ENCODE results near the gene TBX3.
"Not testable (repeated sequence)": the region's sequence is repeated elsewhere in the genome, so short reads cannot be mapped to it uniquely, and the experiment has no call there.

The TBX3 gene

DNA sequence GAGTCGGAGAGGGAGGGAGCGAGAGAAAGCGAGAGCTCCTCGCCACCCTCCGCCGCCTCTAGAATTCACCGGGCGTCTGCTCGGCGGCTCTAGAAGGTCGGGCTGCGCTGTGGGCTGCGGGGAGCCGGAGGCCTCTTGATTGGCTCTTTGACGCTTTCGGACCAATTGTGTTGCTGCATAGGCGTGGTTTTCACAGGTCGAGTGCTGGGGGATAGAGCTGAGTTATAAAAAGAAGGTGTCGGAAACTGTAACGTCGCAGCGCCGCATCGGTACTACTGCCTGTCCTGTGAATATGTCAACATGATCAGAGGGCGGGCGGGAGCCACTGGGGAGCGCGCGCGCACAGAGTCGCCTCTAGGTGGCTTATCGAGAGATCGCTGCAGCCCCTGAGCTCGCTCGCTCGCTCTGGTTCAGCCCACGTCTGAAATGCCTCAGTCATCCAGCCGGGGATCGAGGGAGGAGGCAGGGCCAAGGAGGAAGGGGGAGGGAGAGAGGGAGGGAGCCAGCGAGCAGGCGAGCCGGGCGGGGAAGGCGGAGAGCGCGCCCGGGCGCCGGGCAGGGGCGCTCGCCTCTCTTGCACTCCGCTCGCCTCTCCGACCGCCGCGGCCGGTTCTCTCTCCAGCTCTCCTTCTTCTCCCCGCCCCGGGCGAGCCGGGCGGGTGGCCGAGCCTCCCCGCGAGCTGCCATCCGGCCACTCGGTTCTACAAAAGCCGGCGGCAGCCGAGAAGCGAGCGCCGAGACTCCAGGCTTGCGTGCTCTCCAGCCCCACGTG, at the start of gene TBX3:
TBX3 (minus strand) TSS at position 78 of the 772 bp plus-strand sequence. CDS start 975 bp downstream, outside the sequence.
- in situ Hi-C loops (cut with HindIII; ENCODE audit: low sequenced_read_pairs), result no loop called here

DNA sequence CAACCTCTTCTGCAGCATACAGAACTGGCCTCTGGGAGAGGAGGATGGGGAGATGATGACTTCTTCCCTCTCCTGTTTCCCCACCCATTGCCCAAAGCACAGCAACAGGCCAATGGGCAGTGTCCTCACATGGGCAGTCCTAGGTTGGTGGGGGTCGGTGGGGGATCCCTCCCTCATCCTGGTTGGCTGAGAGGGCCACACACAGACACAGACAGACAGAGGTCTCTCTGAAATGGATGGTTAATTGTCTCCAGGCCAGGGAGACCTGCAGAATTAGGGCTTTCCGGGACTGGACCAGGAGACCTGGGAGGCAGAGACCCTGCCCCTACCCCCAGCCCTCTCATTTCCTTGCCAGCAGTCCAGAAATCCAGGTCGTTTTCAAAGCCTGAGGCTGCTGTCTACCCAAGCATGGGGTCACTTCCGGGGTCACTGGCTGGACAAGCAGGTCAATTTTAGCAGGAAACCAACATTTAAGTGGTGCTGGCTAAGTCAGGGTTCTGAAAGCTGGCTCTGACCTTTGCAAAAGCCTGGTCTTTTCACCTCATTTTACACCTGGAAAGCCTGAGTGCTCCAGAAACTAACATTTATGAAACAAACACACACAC, 48.6 kb upstream of the TBX3 start:
- in situ Hi-C loops (cut with HindIII; ENCODE audit: low sequenced_read_pairs), result no loop called here

DNA sequence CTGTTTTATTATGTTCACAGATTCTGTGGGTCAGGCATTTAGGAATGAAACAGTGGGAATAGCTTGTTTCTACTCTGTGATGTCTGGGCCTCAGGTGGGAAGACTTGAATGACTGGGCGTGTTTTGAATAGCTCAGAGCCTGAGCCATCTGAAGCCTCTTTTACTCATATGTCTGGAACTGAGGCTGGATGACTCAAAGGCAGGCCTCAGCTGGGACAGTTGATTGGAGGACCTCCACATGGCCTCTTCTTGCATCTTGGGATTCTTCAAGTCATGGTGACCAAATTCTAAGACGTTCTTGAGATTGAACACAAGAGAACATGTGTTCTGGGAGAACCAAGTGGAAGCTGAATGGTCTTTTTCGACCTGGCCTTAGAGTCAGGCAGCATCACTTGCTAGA, 45.8 kb upstream of the TBX3 start:
- in situ Hi-C loops (cut with HindIII; ENCODE audit: low sequenced_read_pairs), result loop anchor here (5.0 kb wide), 1 partner anchor 42 kb away; no protein-coding TSS in a partner anchor

DNA sequence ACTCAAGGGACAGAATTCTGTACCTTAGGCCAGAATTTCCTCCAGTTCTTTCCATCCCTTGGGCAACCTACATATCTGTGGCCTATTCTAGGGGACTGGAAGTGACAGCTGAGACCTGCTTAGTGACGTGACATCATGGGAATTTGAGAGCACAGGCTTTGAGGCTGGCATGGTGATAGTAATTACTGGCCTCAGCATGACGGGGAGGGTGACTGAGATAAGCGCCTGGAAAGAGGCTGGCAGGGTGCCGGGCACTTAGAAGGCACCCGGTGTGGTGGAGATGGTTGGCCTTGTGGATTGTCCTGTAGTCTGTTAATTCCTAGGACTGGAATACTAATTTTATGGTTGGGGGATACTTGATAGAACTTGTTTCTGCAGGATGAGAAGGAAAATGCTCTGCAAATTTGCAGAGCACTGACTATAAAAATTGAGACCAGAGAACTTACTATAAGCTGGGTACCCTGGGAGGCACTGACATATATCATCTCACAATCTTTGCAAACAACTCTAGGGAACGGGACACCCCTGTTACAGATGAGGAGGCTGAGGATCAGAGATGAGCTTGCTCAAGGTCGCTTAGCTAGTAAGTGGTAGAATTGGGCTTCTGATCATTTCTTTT, 42.2 kb upstream of the TBX3 start:
- in situ Hi-C loops (cut with HindIII; ENCODE audit: low sequenced_read_pairs), result loop anchor here (5.0 kb wide), 1 partner anchor 39 kb away; no protein-coding TSS in a partner anchor

DNA sequence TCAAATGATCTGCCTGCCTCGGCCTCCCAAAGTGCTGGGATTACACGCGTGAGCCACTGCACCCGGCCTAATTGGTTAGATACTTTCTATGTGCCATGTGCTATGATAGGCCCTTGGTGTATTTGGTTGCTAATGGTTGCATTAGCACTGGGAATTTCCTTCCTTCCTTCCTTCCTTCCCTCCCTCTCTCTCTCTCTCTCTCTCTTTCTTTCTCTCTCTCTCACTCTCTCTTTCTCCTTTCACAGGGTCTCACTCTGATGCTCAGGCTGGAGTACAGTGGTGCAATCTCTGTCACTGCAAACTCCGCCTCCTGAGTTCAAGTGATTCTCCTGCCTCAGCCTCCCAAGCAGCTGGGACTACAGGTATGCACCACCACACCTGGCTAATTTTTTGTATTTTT, 38.2 kb upstream of the TBX3 start:
- in situ Hi-C loops (cut with HindIII; ENCODE audit: low sequenced_read_pairs), result not testable (repeated sequence)

DNA sequence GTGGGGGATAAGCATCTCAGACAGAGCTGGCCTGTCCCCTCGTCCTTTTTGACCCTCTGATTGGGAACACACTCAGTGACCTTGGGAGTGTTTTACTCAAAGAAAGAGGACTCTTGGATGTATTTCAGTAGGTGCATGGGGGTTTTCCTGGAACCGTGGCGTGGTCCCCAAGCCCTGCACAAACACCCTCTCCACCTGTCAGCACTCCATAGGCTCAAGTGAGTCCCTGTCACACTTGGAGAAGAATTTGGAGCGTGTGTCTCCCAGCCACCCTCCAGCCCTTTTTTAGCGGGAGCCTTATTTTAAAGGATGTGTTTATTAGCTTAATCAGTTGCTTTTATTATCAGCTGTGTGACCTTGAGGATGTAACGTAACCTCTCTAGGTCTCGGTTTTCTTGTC, 37.3 kb upstream of the TBX3 start:
- in situ Hi-C loops (cut with HindIII; ENCODE audit: low sequenced_read_pairs), result no loop called here

DNA sequence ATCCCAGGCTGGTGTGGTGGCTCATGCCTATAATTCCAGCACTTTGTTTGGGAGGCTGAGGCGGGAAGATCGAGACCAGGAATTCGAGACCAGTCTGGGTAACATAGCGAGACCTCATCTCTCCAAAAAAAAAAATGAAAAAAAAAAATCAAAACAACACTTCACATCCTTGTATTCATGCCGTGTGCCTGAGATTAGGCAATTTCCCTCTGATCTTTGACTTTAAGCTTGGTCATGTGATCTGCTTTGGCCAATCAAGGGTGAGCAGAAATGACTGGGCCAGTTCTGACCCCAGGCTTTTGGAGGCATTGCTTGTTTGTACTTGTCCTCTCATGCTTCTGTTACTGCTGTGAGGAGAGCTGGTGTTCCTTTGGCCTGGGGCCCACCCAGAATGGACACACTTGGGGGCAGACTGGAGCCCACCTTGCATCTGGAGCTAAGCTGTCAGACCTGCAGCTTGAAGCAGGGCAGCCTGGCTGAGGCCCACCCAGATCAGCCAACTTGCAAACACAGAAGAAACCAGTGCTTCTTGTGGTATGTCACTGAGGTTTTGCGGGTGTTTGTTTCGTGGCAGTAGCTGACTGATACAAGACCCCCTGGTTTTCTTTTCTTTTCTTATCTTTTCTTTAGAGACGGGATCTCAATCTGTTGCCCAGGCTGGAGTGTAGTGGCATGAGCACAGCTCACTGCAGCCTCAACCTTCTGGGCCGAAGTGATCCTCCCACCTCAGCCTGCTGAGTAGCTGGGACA, 29.7 kb upstream of the TBX3 start:
- in situ Hi-C loops (cut with HindIII; ENCODE audit: low sequenced_read_pairs), result no loop called here

DNA sequence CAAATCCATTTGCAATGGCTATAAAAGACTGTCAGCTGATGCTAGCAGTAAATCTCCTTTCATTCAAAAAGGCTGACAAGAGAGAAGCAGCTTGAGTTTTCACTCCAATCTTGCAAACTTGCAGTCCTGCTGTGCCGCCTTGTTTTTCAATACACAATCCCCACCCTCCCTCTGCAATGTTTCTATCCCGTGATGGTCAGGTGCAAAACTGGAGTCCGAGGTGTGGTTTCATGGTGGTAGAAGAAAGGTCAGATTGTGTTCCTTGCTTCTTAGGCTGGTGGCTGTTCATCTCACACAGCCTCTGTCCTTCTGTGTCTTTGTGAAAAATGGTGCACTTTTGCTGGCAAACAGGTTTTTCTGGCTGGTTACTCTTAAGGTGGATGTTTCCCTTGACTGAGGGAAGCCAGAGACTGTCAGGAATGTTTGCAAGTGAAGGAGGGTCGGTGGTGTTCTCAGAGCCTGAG, 27.7 kb upstream of the TBX3 start:
- in situ Hi-C loops (cut with HindIII; ENCODE audit: low sequenced_read_pairs), result no loop called here

DNA sequence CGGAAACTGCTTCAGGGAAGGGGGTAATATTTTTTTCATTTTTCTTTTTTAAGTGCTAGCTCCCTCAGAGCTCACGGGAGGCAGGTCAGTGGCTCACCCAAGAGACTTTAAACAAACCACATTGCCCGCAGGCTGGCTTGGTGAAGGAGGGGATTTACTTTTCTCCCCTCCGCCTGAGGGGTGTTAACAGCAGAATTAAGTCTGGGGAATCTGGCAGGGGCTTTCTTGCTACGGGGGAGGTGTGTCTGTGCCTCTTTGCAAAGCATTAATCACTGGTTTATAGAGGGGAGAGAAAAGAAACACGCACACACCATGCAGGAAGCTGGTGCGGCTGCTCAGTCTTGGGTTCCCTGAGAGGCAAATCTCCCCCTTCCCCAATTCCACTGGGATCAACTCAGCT, 26.2 kb upstream of the TBX3 start:
- in situ Hi-C loops (cut with HindIII; ENCODE audit: low sequenced_read_pairs), result no loop called here

DNA sequence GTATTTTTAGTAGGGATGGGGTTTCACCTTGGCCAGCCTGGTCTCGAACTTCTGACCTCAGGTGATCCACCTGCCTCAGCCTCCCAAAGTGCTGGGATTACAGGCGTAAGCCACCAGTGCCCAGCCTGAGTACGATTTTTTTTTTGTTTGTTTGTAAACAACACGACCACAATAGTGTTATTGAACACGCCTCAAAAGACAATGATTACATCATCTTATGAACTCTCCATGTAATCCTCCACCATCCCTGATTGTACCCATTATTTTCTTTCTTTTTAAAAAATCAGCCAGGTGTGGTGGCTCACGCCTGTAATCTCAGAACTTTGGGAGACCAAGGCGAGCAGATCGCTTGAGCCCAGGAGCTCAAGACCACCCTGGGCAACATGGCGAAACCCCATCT, 25.1 kb upstream of the TBX3 start:
- in situ Hi-C loops (cut with HindIII; ENCODE audit: low sequenced_read_pairs), result no loop called here

DNA sequence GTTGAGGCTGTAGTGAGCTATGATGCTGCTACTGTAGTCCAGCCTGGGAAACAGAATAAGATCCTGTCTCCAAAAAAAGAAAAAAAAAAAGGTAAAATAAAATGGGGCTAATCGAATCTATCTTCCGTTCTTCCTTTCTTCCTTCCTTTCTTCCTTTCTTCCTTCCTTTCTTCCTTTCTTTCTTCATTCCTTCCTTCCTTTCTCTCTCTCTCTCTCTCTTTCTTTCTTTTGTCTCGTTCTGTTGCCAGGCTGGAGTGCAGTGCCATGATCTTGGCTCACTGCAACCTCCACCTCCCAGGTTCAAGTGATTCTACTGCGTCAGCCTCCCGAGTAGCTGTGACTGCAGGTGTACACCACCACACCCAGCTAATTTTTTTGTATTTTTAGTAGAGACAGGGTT, 24.6 kb upstream of the TBX3 start:
- in situ Hi-C loops (cut with HindIII; ENCODE audit: low sequenced_read_pairs), result not testable (repeated sequence)

DNA sequence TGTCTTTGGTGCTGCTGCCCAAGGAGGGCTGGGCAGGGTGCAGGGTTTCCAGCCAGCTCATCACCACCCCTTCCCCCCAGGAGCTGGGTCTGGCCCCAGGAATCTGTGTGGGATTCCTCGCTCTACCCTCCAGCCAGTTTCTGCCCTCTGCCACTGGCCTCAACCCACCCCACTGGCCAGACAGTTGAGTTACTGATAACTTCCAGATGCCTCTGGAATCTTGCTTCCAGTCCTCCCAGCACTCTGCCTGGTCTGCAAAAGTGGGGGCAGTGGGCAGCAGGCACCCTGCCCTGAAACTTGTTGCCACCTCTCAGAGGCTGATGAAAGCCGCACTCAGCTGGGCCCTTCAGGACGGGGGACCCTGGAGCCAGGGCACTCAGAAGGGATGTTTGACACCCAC, 20.1 kb upstream of the TBX3 start:
- in situ Hi-C loops (cut with HindIII; ENCODE audit: low sequenced_read_pairs), result no loop called here

DNA sequence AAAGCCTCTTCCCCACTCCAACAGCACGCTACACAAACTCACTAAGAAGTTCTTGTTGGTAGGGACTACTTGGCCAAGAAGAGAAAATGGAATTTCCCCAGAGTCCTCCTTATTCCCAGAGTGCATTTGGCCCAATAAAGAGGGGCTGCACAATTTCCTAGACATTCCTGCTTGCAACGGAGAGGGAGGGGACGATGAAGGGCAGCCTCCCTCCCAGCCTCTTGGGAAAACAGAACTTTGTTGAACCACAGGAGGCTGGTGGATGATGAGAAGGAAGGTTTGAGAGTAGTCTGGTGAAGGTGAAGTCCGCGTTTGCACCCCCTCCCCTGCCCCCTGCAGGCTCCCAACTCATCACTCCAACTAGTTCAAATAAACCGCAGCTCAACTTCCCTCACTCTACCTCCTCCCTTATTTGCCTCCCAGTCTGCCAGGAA, 19.1 kb upstream of the TBX3 start:
- in situ Hi-C loops (cut with HindIII; ENCODE audit: low sequenced_read_pairs), result no loop called here

DNA sequence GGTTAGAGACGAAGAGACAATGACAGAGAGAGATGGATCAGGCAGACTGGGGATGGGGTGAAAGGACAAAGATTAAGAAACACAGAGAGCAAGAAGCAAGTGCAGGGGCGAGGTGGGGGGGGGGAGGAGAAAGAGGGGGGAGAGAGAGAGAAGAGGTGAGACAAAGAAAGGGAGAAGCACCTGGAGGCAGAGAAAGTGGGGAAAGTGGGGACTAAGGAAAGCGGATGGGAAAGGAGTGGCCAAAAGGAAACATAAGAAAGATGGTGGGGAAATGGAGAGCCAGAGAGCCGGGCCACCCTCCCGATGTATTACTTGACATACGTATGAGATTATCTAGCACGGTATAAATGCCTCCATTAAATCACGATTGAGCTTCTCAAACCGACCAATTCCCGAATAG, 18.5 kb upstream of the TBX3 start:
- in situ Hi-C loops (cut with HindIII; ENCODE audit: low sequenced_read_pairs), result no loop called here

DNA sequence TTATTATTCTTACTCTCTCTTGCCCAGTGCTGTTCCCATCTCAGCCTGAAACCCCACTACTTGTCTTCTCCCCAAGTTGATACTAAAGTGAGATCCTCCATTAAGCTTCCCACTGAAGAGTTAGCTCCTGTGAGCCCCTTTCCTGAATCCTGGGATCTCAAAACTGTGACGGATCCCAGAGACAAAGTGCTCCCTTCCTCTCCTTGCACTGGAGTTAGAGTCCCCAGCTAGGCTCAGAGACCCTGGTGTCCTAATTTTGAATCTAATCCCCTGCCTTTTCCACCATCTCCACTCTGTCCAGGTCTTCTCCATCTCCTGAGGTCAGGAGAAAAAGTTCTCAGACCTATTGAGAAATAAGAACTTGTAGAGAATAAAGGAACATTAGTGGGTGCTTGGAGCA, 17.6 kb upstream of the TBX3 start:
- in situ Hi-C loops (cut with HindIII; ENCODE audit: low sequenced_read_pairs), result no loop called here

DNA sequence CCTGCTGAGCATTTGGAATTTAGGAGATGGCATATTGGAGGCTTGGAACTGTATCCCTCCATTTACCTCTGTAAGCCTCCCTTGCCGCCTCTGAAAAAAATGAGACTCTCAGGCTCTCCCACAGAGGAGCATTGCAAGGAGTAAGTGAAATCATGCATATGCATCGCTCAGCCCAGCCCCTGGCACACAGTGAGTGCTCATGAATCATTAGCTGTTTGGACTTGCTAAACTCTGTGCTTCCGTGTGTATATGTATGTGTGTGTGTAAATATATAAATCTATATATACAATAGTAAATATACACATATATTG, 17.1 kb upstream of the TBX3 start:
- in situ Hi-C loops (cut with HindIII; ENCODE audit: low sequenced_read_pairs), result no loop called here

DNA sequence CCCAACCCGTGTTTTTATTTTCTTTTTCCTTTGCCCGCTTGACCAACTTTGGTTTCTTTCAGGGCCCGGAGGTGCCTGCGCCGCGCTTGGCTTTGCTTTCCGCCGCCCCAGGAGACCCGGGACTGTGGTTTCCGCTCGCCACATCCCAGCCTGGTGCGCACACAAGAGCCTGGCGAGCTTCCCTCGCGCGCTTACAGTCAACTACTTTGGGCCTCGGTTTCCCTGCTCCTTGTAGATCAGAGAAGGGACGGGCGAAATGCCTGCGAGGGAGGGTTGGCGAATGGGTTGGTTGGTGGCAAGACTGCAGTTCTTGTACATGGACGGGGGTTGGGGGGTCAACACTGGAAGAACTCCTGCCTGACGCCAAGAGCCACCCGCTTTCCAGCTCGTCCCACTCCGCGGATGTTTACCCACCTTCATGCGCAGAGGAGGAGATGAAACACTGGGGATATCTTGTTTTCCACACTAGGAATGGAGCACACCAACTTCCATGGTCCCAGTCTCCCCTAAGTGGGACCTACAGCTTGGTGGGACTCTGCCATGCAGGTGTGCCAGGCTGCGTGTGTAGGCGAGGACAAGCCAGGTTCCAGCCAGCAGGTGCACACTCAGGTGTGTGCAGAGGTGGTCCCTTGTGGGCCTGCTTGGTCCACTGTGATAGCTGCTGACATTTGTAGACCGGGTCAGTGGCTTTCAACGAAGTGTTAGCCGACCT, 16.6 kb upstream of the TBX3 start:
- in situ Hi-C loops (cut with HindIII; ENCODE audit: low sequenced_read_pairs), result no loop called here

DNA sequence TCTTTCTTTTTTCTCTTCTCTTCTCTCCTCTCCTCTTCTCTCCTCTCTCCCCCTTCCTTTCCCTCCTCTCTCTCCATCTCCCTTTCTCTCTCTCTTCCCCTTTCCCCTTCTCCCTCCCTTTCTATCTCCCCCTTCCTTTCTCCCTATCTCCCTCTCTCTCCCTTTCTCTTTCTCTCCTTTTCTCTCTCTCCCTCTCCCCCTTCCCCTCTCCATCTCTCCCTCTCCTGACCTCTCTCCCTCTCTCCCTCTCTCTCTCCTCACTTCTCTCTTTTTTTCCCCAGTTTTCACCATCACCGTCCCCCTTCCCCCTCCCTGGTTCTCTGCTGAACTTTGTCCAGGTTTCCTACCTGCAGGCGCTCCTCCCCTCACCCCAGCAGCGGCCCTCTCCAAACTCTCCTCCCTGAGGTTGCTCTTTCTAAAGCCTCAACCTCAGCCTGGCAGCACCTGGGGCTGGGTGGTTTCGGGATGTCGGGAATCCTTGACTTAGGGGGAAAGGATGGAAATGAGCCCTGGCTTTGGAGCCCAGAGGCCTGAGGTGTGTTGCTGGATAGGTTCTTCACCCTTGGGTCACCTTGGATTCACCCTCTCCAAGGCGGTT, 14.7 kb upstream of the TBX3 start:
- in situ Hi-C loops (cut with HindIII; ENCODE audit: low sequenced_read_pairs), result no loop called here

DNA sequence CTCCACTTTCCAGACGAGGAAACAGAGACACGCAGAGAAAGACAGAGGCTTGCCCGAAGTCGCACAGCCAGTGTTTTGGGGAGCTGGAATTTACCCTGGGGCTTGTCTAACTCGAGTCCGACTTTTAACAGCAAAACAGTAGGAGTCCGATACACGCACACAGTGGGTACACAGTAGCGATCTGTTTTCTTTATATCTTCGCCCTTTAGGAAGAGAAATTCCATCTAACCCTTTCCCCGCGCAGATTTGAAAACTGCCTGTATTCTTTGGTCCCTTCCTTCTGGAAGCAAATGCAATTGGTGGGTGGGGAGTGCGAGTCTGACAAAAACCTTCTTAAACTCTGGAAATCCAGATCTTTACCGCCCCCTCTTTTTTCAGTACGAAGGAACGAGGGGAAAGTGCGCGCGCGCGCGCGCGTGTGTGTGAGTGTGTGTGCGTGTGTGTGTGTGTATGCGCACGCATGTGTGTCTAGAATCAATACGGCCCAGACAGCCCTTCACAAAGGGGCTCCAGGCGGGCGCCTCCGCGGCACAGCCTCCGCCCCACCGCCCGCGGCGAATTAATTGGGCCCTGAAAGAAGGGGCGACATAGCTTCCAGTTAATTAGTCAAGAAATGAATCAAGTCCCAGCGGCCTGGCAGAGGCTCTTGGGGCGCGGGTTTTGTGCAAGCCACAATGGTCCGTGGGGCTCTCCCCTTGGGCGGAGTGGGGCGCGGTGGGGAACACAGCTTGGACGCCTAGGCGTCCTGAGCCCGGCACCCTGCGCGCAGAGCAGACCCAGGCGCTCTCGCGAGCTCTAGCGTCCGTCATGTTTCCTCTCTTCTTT, 14.0 kb upstream of the TBX3 start:
- in situ Hi-C loops (cut with HindIII; ENCODE audit: low sequenced_read_pairs), result no loop called here

Measured in endothelial cell of hepatic sinusoid (primary cell).